ENCODE results near the gene ABCE1. TPM values are rescaled to one million over a fixed set of nuclear protein-coding genes. Genes with fewer than 3 reads are reported as not detected.
"Not testable (repeated sequence)": the region's sequence is repeated elsewhere in the genome, so short reads cannot be mapped to it uniquely, and the experiment has no call there.

Gene ABCE1
- polyA plus RNA-seq, 2 donors: 14.8 to 27.4 TPM

DNA sequence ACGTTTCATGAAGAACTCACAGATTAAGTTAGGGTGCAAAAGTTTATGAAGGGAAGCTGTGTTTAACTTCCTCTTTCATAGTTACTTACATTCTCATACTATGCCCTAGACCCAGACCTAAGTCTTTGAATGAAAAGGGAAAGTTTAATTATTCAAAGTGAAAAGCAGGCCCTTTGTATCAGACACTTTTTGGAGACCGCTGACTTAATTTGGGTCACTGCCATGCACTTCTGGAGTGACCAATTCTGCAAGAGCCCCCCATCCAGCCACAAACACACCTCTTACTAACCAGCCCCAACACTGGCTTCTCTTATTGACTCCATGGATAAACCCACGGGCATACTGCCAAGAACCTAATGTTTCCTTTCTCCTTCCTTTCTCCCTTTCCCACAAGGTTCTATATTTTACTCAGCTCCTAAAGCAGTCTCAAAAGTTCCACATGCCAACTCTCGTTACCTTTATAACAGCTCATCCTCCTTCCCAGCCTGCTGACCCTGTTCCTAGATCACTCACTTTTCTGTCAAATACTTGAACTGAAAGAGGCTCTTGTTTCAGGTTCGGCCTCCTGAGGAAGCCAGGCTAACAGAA, 34.5 kb downstream of the ABCE1 start:
- Histone ChIP-seq H3K36me3 (ENCODE audit: control insufficient read depth in 2 of 2, insufficient read depth in 2 of 2, low read length in 1 of 2) (peaks cover under 1 to 3% of the 10 kb centered on the region in 2 donors), H3K27ac (ENCODE audit: low read depth in 2 of 2, low read length in 1 of 2) (peak overlapping the region in 1 of 2 donors; percentile 13), H3K27me3 (ENCODE audit: control insufficient read depth in 1 of 2, insufficient read depth in 2 of 2, low read length in 2 of 2) (no peaks in the 10 kb centered on the region), H3K4me3 (ENCODE audit: low read depth in 1 of 2, low read length in 2 of 2) (no peak overlapping the region), H3K4me1 (ENCODE audit: control insufficient read depth in 2 of 2, insufficient read depth in 2 of 2, low read length in 1 of 2) (no peaks in the 10 kb centered on the region), H3K9me3 (ENCODE audit: control insufficient read depth in 2 of 2, insufficient read depth in 1 of 2, low read depth in 1 of 2, low read length in 1 of 2) (no peaks in the 10 kb centered on the region)
- WGBS, 2 donors: 61 to 67% methylated on average over 5 of the region's 5 CpGs

DNA sequence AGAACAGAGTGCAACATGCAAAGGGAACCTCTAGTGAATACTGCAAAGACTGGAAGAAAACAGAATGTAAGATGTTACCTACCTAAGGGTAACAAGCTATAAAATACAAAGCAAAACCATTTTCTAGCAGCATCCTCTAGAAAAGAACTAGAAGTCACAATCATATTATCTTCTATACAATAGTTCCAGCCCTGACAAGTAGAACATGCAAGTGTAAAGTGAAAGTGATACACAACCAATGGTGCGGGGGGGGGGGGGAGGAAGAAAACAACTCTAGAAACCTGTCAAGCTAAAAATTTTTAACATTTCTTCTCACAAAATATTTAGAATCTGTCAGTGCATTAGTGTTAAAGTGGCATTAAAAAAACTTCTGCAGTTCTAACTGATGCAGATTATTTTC, 38.1 kb downstream of the ABCE1 start:
- not testable (repeated sequence) for H3K9me3 ChIP-seq (ENCODE audit: control insufficient read depth in 2 of 2, insufficient read depth in 1 of 2, low read depth in 1 of 2, low read length in 1 of 2); H3K4me3 ChIP-seq (ENCODE audit: low read depth in 1 of 2, low read length in 2 of 2); H3K27ac ChIP-seq (ENCODE audit: low read depth in 2 of 2, low read length in 1 of 2); H3K27me3 ChIP-seq (ENCODE audit: control insufficient read depth in 1 of 2, insufficient read depth in 2 of 2, low read length in 2 of 2); H3K4me1 ChIP-seq (ENCODE audit: control insufficient read depth in 2 of 2, insufficient read depth in 2 of 2, low read length in 1 of 2); H3K36me3 ChIP-seq (ENCODE audit: control insufficient read depth in 2 of 2, insufficient read depth in 2 of 2, low read length in 1 of 2)
- WGBS, 2 donors: 43 to 73% methylated on average over 1 of the region's 1 CpG

DNA sequence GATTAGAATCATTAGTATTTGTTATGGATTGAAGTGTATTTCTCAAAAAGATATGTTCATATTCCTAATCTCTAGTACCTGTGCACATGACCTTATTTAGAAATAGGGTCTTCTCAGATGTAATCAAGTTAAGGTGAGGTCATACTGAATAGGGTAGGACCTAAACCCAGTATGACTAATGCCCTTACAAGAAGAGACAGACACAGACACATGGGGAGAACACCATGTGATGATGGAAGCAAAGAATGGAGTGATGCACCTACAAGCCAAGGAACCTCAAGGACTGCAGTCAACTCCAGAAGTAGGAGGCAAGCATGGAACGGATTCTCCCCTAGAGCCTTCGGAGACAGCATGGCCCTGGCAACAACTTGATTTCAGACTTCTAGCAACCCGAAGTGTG, 50.9 kb downstream of the ABCE1 start:
- no peaks in the 10 kb centered on the region for H3K27me3 ChIP-seq (ENCODE audit: control insufficient read depth in 1 of 2, insufficient read depth in 2 of 2, low read length in 2 of 2)
- WGBS, 2 donors: 97 to 98% methylated on average over 3 of the region's 3 CpGs
- H3K4me1 ChIP-seq (ENCODE audit: control insufficient read depth in 2 of 2, insufficient read depth in 2 of 2, low read length in 1 of 2): no peaks in the 10 kb centered on the region
- H3K4me3 ChIP-seq (ENCODE audit: low read depth in 1 of 2, low read length in 2 of 2): no peak overlapping the region
- peaks cover 7 to 12% of the 10 kb centered on the region in 2 donors for H3K36me3 ChIP-seq (ENCODE audit: control insufficient read depth in 2 of 2, insufficient read depth in 2 of 2, low read length in 1 of 2)
- H3K27ac ChIP-seq (ENCODE audit: low read depth in 2 of 2, low read length in 1 of 2): no peak overlapping the region
- no peaks in the 10 kb centered on the region for H3K9me3 ChIP-seq (ENCODE audit: control insufficient read depth in 2 of 2, insufficient read depth in 1 of 2, low read depth in 1 of 2, low read length in 1 of 2)

DNA sequence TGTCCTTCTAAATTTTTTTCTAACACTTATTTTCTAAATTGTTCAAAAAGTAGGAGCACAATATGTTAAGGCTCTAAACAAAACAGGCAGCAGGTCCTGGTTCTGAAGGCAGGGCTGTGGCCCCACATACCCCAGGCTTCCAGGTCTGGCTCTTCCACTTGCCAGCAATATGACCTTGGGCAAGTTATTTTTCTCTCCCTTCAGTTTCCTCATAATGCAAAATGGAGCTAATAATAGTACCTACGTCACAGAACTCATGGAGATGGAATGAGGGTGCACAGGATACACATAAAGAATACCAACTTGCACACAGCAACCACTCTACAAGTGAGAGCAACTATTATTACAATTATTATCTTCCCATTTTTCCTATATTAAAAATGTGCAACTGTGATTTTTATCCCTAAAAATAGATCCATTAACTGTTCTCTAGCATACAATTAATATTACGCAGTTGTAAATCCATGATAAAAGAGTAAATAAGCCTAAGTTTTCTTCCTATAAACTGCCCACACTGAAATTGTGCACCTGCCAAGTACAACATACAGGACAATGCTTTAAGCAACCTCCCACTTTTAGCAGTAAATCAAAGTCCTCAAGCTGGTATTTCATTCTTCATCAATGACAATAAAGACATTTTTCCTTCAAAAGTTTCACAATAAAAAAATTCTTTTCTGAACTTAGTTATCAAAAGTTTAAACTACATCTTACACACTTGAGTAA, 55.2 kb downstream of the ABCE1 start:
- Histone ChIP-seq H3K9me3 (ENCODE audit: control insufficient read depth in 2 of 2, insufficient read depth in 1 of 2, low read depth in 1 of 2, low read length in 1 of 2) (no peaks in the 10 kb centered on the region), H3K27ac (ENCODE audit: low read depth in 2 of 2, low read length in 1 of 2) (no peak overlapping the region), H3K4me1 (ENCODE audit: control insufficient read depth in 2 of 2, insufficient read depth in 2 of 2, low read length in 1 of 2) (no peaks in the 10 kb centered on the region), H3K4me3 (ENCODE audit: low read depth in 1 of 2, low read length in 2 of 2) (no peak overlapping the region), H3K36me3 (ENCODE audit: control insufficient read depth in 2 of 2, insufficient read depth in 2 of 2, low read length in 1 of 2) (peaks cover 5 to 6% of the 10 kb centered on the region in 2 donors), H3K27me3 (ENCODE audit: control insufficient read depth in 1 of 2, insufficient read depth in 2 of 2, low read length in 2 of 2) (no peaks in the 10 kb centered on the region)
- 77 to 87% methylated on average over 2 of the region's 2 CpGs for WGBS, 2 donors

DNA sequence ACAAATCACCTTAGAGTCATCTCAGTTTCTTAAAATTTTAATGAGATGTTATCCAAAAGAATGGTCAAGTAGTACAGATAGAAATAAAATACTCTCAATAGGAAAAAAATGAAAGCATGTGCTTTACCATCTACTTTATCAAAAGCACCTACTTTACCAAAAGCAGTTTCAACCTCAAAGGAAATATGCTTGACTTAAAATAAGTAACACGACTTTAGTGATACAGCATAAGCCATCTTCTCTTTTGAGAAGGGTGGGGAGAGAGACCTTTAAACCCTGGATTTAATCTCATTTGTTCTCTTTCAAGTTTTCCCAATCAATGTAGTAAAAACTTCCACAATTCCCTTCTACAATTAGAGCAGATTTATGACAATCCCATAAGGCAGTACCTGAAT, 55.8 kb downstream of the ABCE1 start:
- Histone ChIP-seq H3K4me1 (ENCODE audit: control insufficient read depth in 2 of 2, insufficient read depth in 2 of 2, low read length in 1 of 2) (no peaks in the 10 kb centered on the region), H3K36me3 (ENCODE audit: control insufficient read depth in 2 of 2, insufficient read depth in 2 of 2, low read length in 1 of 2) (peaks cover 5 to 6% of the 10 kb centered on the region in 2 donors), H3K27me3 (ENCODE audit: control insufficient read depth in 1 of 2, insufficient read depth in 2 of 2, low read length in 2 of 2) (no peaks in the 10 kb centered on the region), H3K9me3 (ENCODE audit: control insufficient read depth in 2 of 2, insufficient read depth in 1 of 2, low read depth in 1 of 2, low read length in 1 of 2) (no peaks in the 10 kb centered on the region), H3K27ac (ENCODE audit: low read depth in 2 of 2, low read length in 1 of 2) (no peak overlapping the region), H3K4me3 (ENCODE audit: low read depth in 1 of 2, low read length in 2 of 2) (no peak overlapping the region)
- 52 to 58% methylated on average over 1 of the region's 1 CpG for WGBS, 2 donors

GRCh38 chr4:145154573-145154972, 56.5 kb downstream of the ABCE1 start:
- Histone ChIP-seq H3K27ac (ENCODE audit: low read depth in 2 of 2, low read length in 1 of 2) (no peak overlapping the region), H3K9me3 (ENCODE audit: control insufficient read depth in 2 of 2, insufficient read depth in 1 of 2, low read depth in 1 of 2, low read length in 1 of 2) (no peaks in the 10 kb centered on the region), H3K27me3 (ENCODE audit: control insufficient read depth in 1 of 2, insufficient read depth in 2 of 2, low read length in 2 of 2) (no peaks in the 10 kb centered on the region), H3K4me3 (ENCODE audit: low read depth in 1 of 2, low read length in 2 of 2) (no peak overlapping the region), H3K36me3 (ENCODE audit: control insufficient read depth in 2 of 2, insufficient read depth in 2 of 2, low read length in 1 of 2) (peaks cover 3% of the 10 kb centered on the region in 2 donors), H3K4me1 (ENCODE audit: control insufficient read depth in 2 of 2, insufficient read depth in 2 of 2, low read length in 1 of 2) (no peaks in the 10 kb centered on the region)
- WGBS, 2 donors: 85 to 88% methylated on average over 1 of the region's 1 CpG

DNA sequence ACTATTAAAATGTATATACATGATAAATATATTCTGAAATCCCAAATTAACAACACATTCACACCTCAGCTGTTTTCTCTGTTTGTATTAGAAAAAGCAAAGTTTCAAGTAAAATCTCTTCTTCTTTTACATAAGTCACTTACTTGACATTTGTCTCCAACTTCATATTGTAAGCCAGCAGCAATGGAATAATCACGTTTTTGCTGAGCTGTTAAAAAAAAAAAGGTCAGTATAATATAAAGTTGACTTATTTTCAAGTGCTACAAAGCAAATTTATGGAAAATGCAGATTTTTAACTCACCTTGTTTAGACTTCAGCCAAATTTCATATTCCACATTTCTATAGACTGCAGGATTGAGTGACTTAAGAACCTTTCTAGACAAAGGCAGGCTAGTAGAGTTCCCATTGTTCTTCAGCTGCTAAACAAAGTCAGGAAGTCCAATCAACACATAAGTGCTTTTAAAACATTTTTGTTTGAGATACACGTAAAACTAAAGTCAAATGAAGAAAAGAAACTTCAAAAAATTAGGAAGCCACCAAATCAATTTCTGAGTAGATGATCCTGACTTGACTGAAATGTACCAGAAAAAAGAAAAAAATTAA, 57.3 kb downstream of the ABCE1 start:
- Histone ChIP-seq H3K4me3 (ENCODE audit: low read depth in 1 of 2, low read length in 2 of 2) (no peak overlapping the region), H3K27ac (ENCODE audit: low read depth in 2 of 2, low read length in 1 of 2) (no peak overlapping the region), H3K27me3 (ENCODE audit: control insufficient read depth in 1 of 2, insufficient read depth in 2 of 2, low read length in 2 of 2) (no peaks in the 10 kb centered on the region), H3K36me3 (ENCODE audit: control insufficient read depth in 2 of 2, insufficient read depth in 2 of 2, low read length in 1 of 2) (peaks cover 0 to 3% of the 10 kb centered on the region in 2 donors), H3K9me3 (ENCODE audit: control insufficient read depth in 2 of 2, insufficient read depth in 1 of 2, low read depth in 1 of 2, low read length in 1 of 2) (no peaks in the 10 kb centered on the region), H3K4me1 (ENCODE audit: control insufficient read depth in 2 of 2, insufficient read depth in 2 of 2, low read length in 1 of 2) (no peaks in the 10 kb centered on the region)
- WGBS, 2 donors: 67 to 68% methylated on average over 2 of the region's 2 CpGs

GRCh38 chr4:145156986-145157385, 58.9 kb downstream of the ABCE1 start:
- WGBS, 2 donors: 97 to 98% methylated on average over 2 of the region's 2 CpGs
- no peaks in the 10 kb centered on the region for H3K4me1 ChIP-seq (ENCODE audit: control insufficient read depth in 2 of 2, insufficient read depth in 2 of 2, low read length in 1 of 2)
- H3K4me3 ChIP-seq (ENCODE audit: low read depth in 1 of 2, low read length in 2 of 2): no peak overlapping the region
- H3K27me3 ChIP-seq (ENCODE audit: control insufficient read depth in 1 of 2, insufficient read depth in 2 of 2, low read length in 2 of 2): no peaks in the 10 kb centered on the region
- no peaks in the 10 kb centered on the region for H3K36me3 ChIP-seq (ENCODE audit: control insufficient read depth in 2 of 2, insufficient read depth in 2 of 2, low read length in 1 of 2)
- H3K9me3 ChIP-seq (ENCODE audit: control insufficient read depth in 2 of 2, insufficient read depth in 1 of 2, low read depth in 1 of 2, low read length in 1 of 2): no peaks in the 10 kb centered on the region
- no peak overlapping the region for H3K27ac ChIP-seq (ENCODE audit: low read depth in 2 of 2, low read length in 1 of 2)

DNA sequence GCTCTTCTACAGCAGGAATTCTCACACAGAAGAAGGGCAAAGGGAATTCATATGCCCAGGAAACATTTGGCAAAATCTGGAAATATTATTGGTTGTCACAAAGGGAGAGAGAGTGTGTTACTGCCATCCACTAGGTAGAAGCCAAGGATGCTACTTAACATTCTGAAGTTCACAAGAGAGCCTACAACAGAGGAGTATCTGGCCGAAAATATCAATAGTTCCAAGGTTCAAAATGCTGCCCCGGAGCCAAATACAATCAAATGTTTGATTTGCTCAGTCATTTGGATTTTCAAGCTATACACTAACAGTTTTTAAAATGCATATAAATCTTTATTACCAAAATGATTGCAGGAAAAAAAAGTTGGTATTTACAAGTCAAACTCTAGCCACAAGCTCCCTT, 63.4 kb downstream of the ABCE1 start:
- no peaks in the 10 kb centered on the region for H3K27me3 ChIP-seq (ENCODE audit: control insufficient read depth in 1 of 2, insufficient read depth in 2 of 2, low read length in 2 of 2)
- H3K27ac ChIP-seq (ENCODE audit: low read depth in 2 of 2, low read length in 1 of 2): no peak overlapping the region
- H3K4me1 ChIP-seq (ENCODE audit: control insufficient read depth in 2 of 2, insufficient read depth in 2 of 2, low read length in 1 of 2): no peaks in the 10 kb centered on the region
- H3K4me3 ChIP-seq (ENCODE audit: low read depth in 1 of 2, low read length in 2 of 2): no peak overlapping the region
- H3K9me3 ChIP-seq (ENCODE audit: control insufficient read depth in 2 of 2, insufficient read depth in 1 of 2, low read depth in 1 of 2, low read length in 1 of 2): no peaks in the 10 kb centered on the region
- 39 to 44% methylated on average over 2 of the region's 2 CpGs for WGBS, 2 donors
- H3K36me3 ChIP-seq (ENCODE audit: control insufficient read depth in 2 of 2, insufficient read depth in 2 of 2, low read length in 1 of 2): no peaks in the 10 kb centered on the region

DNA sequence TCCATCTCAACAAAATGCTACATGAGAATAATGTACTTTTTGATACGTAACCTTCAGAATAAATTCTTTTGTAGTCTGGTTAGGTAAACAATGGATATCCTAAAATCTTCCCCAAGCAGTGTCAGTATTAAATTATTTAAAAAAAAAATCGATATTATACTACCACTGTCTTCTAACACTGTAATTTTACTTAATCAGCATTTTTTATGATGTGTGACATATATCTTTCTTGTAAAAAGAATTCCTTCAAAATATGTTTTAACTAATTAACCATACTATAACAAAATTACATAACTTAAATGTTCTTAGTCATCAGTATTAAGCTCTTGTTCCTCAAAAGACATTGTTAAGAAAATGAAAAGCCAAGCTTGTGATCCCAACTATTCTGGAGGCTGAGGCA, 69.8 kb downstream of the ABCE1 start:
- WGBS, 2 donors: 96 to 97% methylated on average over 2 of the region's 2 CpGs
- Histone ChIP-seq H3K36me3 (ENCODE audit: control insufficient read depth in 2 of 2, insufficient read depth in 2 of 2, low read length in 1 of 2) (peaks cover 0 to 5% of the 10 kb centered on the region in 2 donors), H3K4me3 (ENCODE audit: low read depth in 1 of 2, low read length in 2 of 2) (no peak overlapping the region), H3K27me3 (ENCODE audit: control insufficient read depth in 1 of 2, insufficient read depth in 2 of 2, low read length in 2 of 2) (no peaks in the 10 kb centered on the region), H3K27ac (ENCODE audit: low read depth in 2 of 2, low read length in 1 of 2) (no peak overlapping the region), H3K4me1 (ENCODE audit: control insufficient read depth in 2 of 2, insufficient read depth in 2 of 2, low read length in 1 of 2) (no peaks in the 10 kb centered on the region), H3K9me3 (ENCODE audit: control insufficient read depth in 2 of 2, insufficient read depth in 1 of 2, low read depth in 1 of 2, low read length in 1 of 2) (no peaks in the 10 kb centered on the region)

Data from esophagus (tissue), 2 donors.